HCT116 (cell line): Measurements from ENCODE around the gene KCNG1. TPM values are rescaled to one million over a fixed set of nuclear protein-coding genes. Genes with fewer than 3 reads are reported as not detected.

Experiments used
- ATAC-seq: fragments of 200-7000 bp; cut with Tn5 transposase; 2 replicates; pipeline ENCODE4 v1.9.1; 2020; ENCODE audit warnings: mild to moderate bottlenecking, moderate library complexity
- BruUV-seq: library from RNA; stranded (reverse); fragments of 400-500 nt; replicated peaks from 2 replicates; lab custom pipeline; 2021; lab: Mats Ljungman, UMichigan
- CTCF ChIA-PET: fragments of 300-600 bp; sonication (Branson Sonifier 250); formaldehyde crosslinking; loops from one replicate; lab custom pipeline; 2021; ENCODE audit warnings: antibody characterized with exemption; lab: Charles Lee
- POLR2A ChIA-PET: fragments of 300-600, 350-600 bp; sonication (Branson Sonifier 250); formaldehyde crosslinking; loops from one replicate; lab custom pipeline; 2021; ENCODE audit warnings: antibody characterized with exemption; lab: Charles Lee
- RAD21 ChIA-PET, 2 experiments: fragments of 300-600 bp; sonication (Branson Sonifier 250); formaldehyde crosslinking; loops; one replicate each; lab custom pipeline; 2023; ENCODE audit warnings: low total read pairs in 2 of 2; ENCODE audit not compliant: uncharacterized antibody in 2 of 2, unreplicated experiment in 2 of 2, low non-redundant PET in 1 of 2; lab: Charles Lee
- DNase-seq: peaks from one replicate; pipeline ENCODE4 v3.0.0-alpha.2; 2010; ENCODE audit warnings: low read depth, low spot score
- H2AFZ ChIP-seq: fragments of 200-600 bp; shearing (Covaris generic), sonication (generic); 2 replicates; pipeline ENCODE4 v1.6.1; 2017; ENCODE audit warnings: low read depth, mixed run types, mixed read lengths, antibody characterized with exemption, low read length; ENCODE audit not compliant: poor library complexity, severe bottlenecking
- H3K27ac ChIP-seq: 2 replicates; pipeline ENCODE4 v1.5.1; 2012; ENCODE audit warnings: low read depth, low read length
- H3K27me3 ChIP-seq: fragments of 200-600 bp; sonication (generic); 2 replicates; pipeline ENCODE4 v1.6.1; 2016; ENCODE audit warnings: mixed run types, low read length, mixed read lengths; ENCODE audit not compliant: insufficient read depth
- H3K36me3 ChIP-seq, 2 experiments: fragments of 200-500 bp in 1 of 2; fragments of 200-600 bp in 1 of 2; sonication (Bioruptor generic) in 1 of 2; sonication (generic) in 1 of 2; 2 replicates each; pipeline versions ENCODE4 v1.5.1 to v1.6.1; 2014 to 2016; ENCODE audit warnings: low read length in 2 of 2, inconsistent platforms in 1 of 2, mixed read lengths in 1 of 2, mixed run types in 1 of 2; ENCODE audit not compliant: insufficient read depth in 2 of 2, control insufficient read depth in 1 of 2
- H3K4me1 ChIP-seq, 2 experiments: fragments of 200-600 bp in 1 of 2; sonication (generic) in 1 of 2; 2 replicates each; pipeline versions ENCODE4 v1.5.1 to v1.6.1; 2012 to 2017; ENCODE audit warnings: low read length in 2 of 2, inconsistent platforms in 1 of 2, mild to moderate bottlenecking in 1 of 2, mixed read lengths in 1 of 2, mixed run types in 1 of 2, moderate library complexity in 1 of 2; ENCODE audit not compliant: insufficient read depth in 2 of 2, control insufficient read depth in 1 of 2
- H3K4me2 ChIP-seq: fragments of 200-600 bp; sonication (generic); 2 replicates; pipeline ENCODE4 v1.6.1; 2017; ENCODE audit warnings: mixed run types, low read length, mixed read lengths
- H3K4me3 ChIP-seq, 2 experiments: fragments of 200-600 bp in 1 of 2; sonication (generic) in 1 of 2; replicated peaks in 1 of 2; 2 replicates each; pipeline ENCODE4 v1.5.1; 2011 to 2016; ENCODE audit warnings: low read length in 2 of 2, control low read depth in 1 of 2, low read depth in 1 of 2, mild to moderate bottlenecking in 1 of 2, mixed read lengths in 1 of 2, mixed run types in 1 of 2
- H3K79me2 ChIP-seq: fragments of 200-600 bp; sonication (generic); 2 replicates; pipeline ENCODE4 v1.6.1; 2017; ENCODE audit warnings: mild to moderate bottlenecking, mixed run types, low read length, moderate library complexity, mixed read lengths; ENCODE audit not compliant: insufficient read depth
- H3K9ac ChIP-seq: fragments of 200-600 bp; sonication (generic); 2 replicates; pipeline ENCODE4 v1.6.1; 2016; ENCODE audit warnings: low read length, mixed read lengths
- H3K9me2 ChIP-seq: fragments of 200-600 bp; sonication (generic), shearing (Covaris generic); 2 replicates; pipeline ENCODE4 v1.6.1; 2017; ENCODE audit warnings: mixed run types, mild to moderate bottlenecking, moderate library complexity; ENCODE audit not compliant: insufficient read depth
- H3K9me3 ChIP-seq, 2 experiments: fragments of 200-500 bp in 1 of 2; fragments of 200-600 bp in 1 of 2; sonication (Bioruptor generic) in 1 of 2; sonication (generic) in 1 of 2; 2 replicates each; pipeline ENCODE4 v1.6.1; 2014 to 2017; ENCODE audit warnings: low read length in 2 of 2, mixed read lengths in 2 of 2, inconsistent platforms in 1 of 2, low read depth in 1 of 2, mild to moderate bottlenecking in 1 of 2, mixed run types in 1 of 2, moderate library complexity in 1 of 2; ENCODE audit not compliant: control insufficient read depth in 1 of 2, insufficient read depth in 1 of 2
- H4K20me1 ChIP-seq: fragments of 200-600 bp; sonication (generic), shearing (Covaris generic); 2 replicates; pipeline ENCODE4 v1.6.1; 2017; ENCODE audit warnings: mixed run types, mild to moderate bottlenecking, moderate library complexity; ENCODE audit not compliant: insufficient read depth
- ATF3 ChIP-seq: IDR thresholded peaks from 2 replicates; pipeline ENCODE4 v1.6.1; 2012
- EZH2phosphoT487 ChIP-seq: fragments of 200-600 bp; IDR thresholded peaks from 2 replicates; pipeline ENCODE4 v1.6.1; 2018; ENCODE audit warnings: antibody characterized with exemption, borderline replicate concordance
- TCF7L2 ChIP-seq: IDR thresholded peaks from 2 replicates; pipeline ENCODE4 v1.7.0; 2011; ENCODE audit warnings: borderline replicate concordance, inconsistent platforms; ENCODE audit not compliant: insufficient read depth, insufficient read length; ENCODE audit errors: extremely low read depth
- ZNF274 ChIP-seq: fragments of 200-500 bp; sonication (Bioruptor generic); IDR thresholded peaks from 2 replicates; pipeline ENCODE4 v1.6.1; 2014; ENCODE audit warnings: mild to moderate bottlenecking, low read depth, low read length, inconsistent platforms
- intact Hi-C: fragments of 100-400 bp; cut with micrococcal nuclease; formaldehyde crosslinking; loops from 2 replicates; pipeline ENCODE4 v1.10.0; 2022
- total RNA-seq: library from RNA; stranded (reverse); gene quantifications from one replicate; pipeline ENCODE4 v1.2.1, GENCODE V29; 2021; ENCODE audit not compliant: unreplicated experiment
- TF ChIP-seq, protein P1 (sequence below): IDR thresholded peaks from 2 replicates; pipeline ENCODE4 v1.6.1; 2012; ENCODE audit warnings: low read depth

The KCNG1 gene
- total RNA-seq, 1 experiment from 2014 or later, result 54.6 TPM

DNA sequence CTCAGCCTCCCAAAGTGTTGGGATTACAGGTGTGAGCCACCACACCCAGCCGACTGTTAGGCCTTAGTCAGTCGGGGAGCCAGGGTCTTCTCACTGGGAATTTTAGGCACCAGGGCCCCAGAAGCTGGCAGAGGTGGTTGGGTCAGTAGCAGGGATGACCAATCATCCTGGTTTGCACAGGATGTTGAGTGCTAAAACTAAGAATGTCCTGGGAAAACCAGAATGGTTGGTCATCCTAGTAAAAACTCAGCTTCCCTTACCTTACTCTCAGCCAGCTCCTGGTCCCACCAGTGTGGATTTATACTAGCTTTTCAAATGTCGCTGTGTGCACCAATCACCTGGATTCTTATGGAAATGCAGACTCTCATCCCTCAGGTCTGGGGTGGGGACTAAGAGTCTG is 31.8 kb downstream of the KCNG1 start:
- Histone ChIP-seq H3K79me2 (no peaks in the 10 kb centered on the region), H3K27me3 (no peaks in the 10 kb centered on the region), H3K4me1 (peaks cover 0 to 16% of the 10 kb centered on the region in 2 experiments; a peak in 1 of 4 replicates), H3K9ac (no peak overlapping the region), H3K4me2 (no peak overlapping the region), H3K36me3 (no peaks in the 10 kb centered on the region), H4K20me1 (no peaks in the 10 kb centered on the region), H3K9me2 (no peaks in the 10 kb centered on the region), H3K27ac (no peak overlapping the region), H2AFZ (no peak overlapping the region), H3K9me3 (no peaks in the 10 kb centered on the region), H3K4me3 (no peak overlapping the region)
- no peak for TF ChIP-seq ZNF274
- TF ChIP-seq, protein P1, sequence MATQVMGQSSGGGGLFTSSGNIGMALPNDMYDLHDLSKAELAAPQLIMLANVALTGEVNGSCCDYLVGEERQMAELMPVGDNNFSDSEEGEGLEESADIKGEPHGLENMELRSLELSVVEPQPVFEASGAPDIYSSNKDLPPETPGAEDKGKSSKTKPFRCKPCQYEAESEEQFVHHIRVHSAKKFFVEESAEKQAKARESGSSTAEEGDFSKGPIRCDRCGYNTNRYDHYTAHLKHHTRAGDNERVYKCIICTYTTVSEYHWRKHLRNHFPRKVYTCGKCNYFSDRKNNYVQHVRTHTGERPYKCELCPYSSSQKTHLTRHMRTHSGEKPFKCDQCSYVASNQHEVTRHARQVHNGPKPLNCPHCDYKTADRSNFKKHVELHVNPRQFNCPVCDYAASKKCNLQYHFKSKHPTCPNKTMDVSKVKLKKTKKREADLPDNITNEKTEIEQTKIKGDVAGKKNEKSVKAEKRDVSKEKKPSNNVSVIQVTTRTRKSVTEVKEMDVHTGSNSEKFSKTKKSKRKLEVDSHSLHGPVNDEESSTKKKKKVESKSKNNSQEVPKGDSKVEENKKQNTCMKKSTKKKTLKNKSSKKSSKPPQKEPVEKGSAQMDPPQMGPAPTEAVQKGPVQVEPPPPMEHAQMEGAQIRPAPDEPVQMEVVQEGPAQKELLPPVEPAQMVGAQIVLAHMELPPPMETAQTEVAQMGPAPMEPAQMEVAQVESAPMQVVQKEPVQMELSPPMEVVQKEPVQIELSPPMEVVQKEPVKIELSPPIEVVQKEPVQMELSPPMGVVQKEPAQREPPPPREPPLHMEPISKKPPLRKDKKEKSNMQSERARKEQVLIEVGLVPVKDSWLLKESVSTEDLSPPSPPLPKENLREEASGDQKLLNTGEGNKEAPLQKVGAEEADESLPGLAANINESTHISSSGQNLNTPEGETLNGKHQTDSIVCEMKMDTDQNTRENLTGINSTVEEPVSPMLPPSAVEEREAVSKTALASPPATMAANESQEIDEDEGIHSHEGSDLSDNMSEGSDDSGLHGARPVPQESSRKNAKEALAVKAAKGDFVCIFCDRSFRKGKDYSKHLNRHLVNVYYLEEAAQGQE, result no peak
- no peak for TF ChIP-seq TCF7L2
- no peak for TF ChIP-seq ATF3
- no peak for TF ChIP-seq EZH2phosphoT487
- ChIA-PET POLR2A (interaction anchor here (0.7 to 2.4 kb wide), 2 partner anchors 198 to 316 kb away, joined by 3 to 15 read pairs; no protein-coding TSS in a partner anchor), CTCF (interaction anchor here (2.6 to 4.8 kb wide), 4 partner anchors 25 to 334 kb away, joined by 22 to 106 read pairs (median 30); no protein-coding TSS in a partner anchor), RAD21 (no interaction called here)
- ATAC-seq (no peak), DNase-seq (no peak)
- no TSS peak for BruUV-seq
- intact Hi-C loops, result no loop called here
